ENCODE measurements around the gene ANAPC4. TPM values are rescaled to one million over a fixed set of nuclear protein-coding genes. Genes with fewer than 3 reads are reported as not detected.

ANAPC4 gene
- total RNA-seq, 1 experiment from 2014 or later, result 22.8 TPM

- ATAC-seq, result no peak
- no TSS peak for BruUV-seq (replicated peaks)
- intact Hi-C loops (cut with micrococcal nuclease; ENCODE audit: unreplicated experiment), result no loop called here
- no peak for TF ChIP-seq CTCF (IDR thresholded peaks at IDR 0.05)
- no peak for TF ChIP-seq REST (IDR thresholded peaks at IDR 0.05; ENCODE audit: insufficient read depth in 1 of 2, low read depth in 2 of 2, low read length in 1 of 2)
- no peak for TF ChIP-seq SIN3A (IDR thresholded peaks at IDR 0.05; ENCODE audit: borderline replicate concordance, insufficient read depth, low read depth, low read length)
- POLR2A ChIA-PET, result no interaction called here
- H3K4me3 ChIP-seq (ENCODE audit: low read depth in 2 of 2, low read length in 2 of 2), result no peak overlapping the region
- no peak overlapping the region for H3K27ac ChIP-seq (ENCODE audit: low read length)
- no peaks in the 10 kb centered on the region for H3K9me3 ChIP-seq (ENCODE audit: control insufficient read depth, insufficient read depth, low read depth, low read length)
- H3K4me1 ChIP-seq (ENCODE audit: control insufficient read depth, insufficient read depth, low read length), result no peaks in the 10 kb centered on the region
- CTCF ChIA-PET, result no interaction called here
- DNase-seq (ENCODE audit: low read depth, low spot score), result no peak
- no peaks in the 10 kb centered on the region for H3K27me3 ChIP-seq (ENCODE audit: control insufficient read depth, insufficient read depth, low read length)
- no peaks in the 10 kb centered on the region for H3K36me3 ChIP-seq (ENCODE audit: control insufficient read depth, insufficient read depth, low read length)
- in situ Hi-C loops (cut with HindIII; ENCODE audit: low pct_unique_long_range_greater_than_20kb, low sequenced_read_pairs), result no loop called here
Measured at GRCh38 chr4:25430630-25431029, 53.6 kb downstream of the ANAPC4 start.

DNA sequence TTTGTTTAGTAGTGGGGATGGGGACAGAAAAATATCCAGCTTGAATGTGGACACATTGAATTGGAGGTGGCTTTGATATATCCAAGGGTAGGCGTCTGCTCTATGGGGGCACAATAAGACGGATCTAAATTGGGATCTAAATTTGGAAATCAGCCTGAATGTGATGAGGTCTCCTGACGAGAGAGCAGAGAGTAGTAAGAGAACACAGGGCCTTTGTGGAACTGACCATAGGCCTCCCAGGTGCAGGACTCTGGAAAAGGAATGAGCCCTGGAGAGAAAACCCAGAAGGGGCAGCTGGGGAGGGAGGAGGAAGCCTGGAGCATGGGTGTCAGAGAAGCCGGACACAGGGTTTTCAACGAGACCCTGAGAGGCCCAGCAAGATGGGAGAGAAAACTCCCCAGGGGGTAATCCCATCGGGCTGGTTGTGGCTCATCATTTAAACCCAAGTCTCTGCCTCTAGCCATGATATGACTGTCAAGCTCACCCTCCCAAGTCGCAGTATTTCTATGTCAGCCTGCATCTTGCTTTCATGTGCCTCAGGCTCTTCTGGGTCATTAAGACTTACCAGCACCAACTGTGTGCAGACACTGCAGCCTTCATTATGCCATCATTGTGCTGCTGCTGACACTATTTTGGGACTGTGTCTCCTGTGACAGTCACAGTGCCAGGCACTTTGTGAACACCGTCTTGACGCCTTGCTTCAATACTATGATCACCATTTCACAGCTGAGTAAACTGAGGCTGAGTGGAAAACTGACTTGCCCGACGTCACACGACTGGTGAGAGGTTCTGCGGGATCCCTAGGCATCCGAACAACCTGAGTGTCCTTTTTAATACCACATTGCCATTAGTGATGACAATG, 57.1 kb downstream of the ANAPC4 start:
- in situ Hi-C loops (cut with HindIII; ENCODE audit: low pct_unique_long_range_greater_than_20kb, low sequenced_read_pairs) (no loop called here), intact Hi-C loops (cut with micrococcal nuclease; ENCODE audit: unreplicated experiment) (no loop called here)
- POLR2A ChIA-PET, result no interaction called here
- no peaks in the 10 kb centered on the region for H3K27me3 ChIP-seq (ENCODE audit: control insufficient read depth, insufficient read depth, low read length)
- CTCF ChIA-PET, result no interaction called here
- no peak for DNase-seq (ENCODE audit: low read depth, low spot score)
- no peaks in the 10 kb centered on the region for H3K9me3 ChIP-seq (ENCODE audit: control insufficient read depth, insufficient read depth, low read depth, low read length)
- no peaks in the 10 kb centered on the region for H3K4me1 ChIP-seq (ENCODE audit: control insufficient read depth, insufficient read depth, low read length)
- ATAC-seq, result no peak
- no peak for TF ChIP-seq REST (IDR thresholded peaks at IDR 0.05; ENCODE audit: insufficient read depth in 1 of 2, low read depth in 2 of 2, low read length in 1 of 2)
- no peak for TF ChIP-seq POLR2AphosphoS5 (IDR thresholded peaks at IDR 0.05; ENCODE audit: low read depth, low read length)
- TF ChIP-seq CTCF (IDR thresholded peaks at IDR 0.05), result no peak
- no peak for TF ChIP-seq SIN3A (IDR thresholded peaks at IDR 0.05; ENCODE audit: borderline replicate concordance, insufficient read depth, low read depth, low read length)
- TF ChIP-seq TCF7L2 (IDR thresholded peaks at IDR 0.05; ENCODE audit: low read depth, low read length), result no peak
- no peak overlapping the region for H3K27ac ChIP-seq (ENCODE audit: low read length)
- H3K36me3 ChIP-seq (ENCODE audit: control insufficient read depth, insufficient read depth, low read length), result no peaks in the 10 kb centered on the region
- no peak overlapping the region for H3K4me3 ChIP-seq (ENCODE audit: low read depth in 2 of 2, low read length in 2 of 2)
- BruUV-seq (replicated peaks), result no TSS peak
